ENCODE data around the gene GATA2. TPM values are rescaled to one million over a fixed set of nuclear protein-coding genes. Genes with fewer than 3 reads are reported as not detected.

Gene GATA2
- total RNA-seq, 4 donors from 2014 or later, result 5.4 to 16.0 (median 8.1) TPM

DNA sequence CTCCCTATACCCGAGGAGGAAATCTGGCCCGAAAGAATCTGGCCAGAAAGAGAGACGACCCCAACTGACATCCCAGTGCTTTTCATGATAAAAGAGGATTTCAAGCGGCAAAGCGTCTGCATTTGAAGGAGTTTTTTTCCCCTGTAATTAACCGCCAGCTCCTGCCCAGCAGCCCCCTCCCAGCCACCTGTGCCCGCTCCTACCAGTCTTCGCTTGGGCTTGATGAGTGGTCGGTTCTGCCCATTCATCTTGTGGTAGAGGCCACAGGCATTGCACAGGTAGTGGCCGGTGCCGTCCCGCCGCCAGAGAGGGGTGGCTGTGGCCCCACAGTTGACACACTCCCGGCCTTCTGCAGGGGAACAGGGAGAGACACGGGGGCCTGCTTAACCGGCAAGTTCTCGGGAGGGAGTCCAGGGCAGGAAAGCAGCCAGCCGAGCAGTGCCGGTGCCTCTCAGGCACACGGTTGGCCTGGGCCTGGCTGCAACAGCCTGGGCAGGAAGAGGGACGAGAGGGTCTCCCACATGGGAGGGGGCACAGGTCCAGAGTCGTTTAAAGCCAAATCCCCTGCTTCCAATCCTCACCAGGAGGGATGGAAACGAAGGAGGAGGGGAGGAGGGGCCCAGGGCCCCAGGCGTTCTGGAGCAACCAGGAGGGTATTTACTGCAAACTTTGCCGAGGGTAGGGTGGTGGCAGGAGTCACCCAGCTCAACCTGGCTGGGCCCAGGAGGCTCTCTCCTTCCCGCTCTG, 9.2 kb downstream of the GATA2 start:
- Histone ChIP-seq H3K4me1 (peaks cover 0 to 65% (median 28%) of the 10 kb centered on the region in 3 donors), H3K27ac (peak overlapping the region in 3 of 4 donors; percentile 45 to 63 (median 60)), H3K36me3 (no peaks in the 10 kb centered on the region), H3K27me3 (peaks cover 100% of the 10 kb centered on the region), H3K4me3 (peak overlapping the region in 1 of 2 donors; percentile 63), H3K9me3 (no peaks in the 10 kb centered on the region)
- 18 to 20% methylated on average over 12 of the region's 26 CpGs for WGBS, 2 donors (ENCODE audit: low coverage in 1 of 2)
- ATAC-seq, result no peak
- TF ChIP-seq, protein P1, sequence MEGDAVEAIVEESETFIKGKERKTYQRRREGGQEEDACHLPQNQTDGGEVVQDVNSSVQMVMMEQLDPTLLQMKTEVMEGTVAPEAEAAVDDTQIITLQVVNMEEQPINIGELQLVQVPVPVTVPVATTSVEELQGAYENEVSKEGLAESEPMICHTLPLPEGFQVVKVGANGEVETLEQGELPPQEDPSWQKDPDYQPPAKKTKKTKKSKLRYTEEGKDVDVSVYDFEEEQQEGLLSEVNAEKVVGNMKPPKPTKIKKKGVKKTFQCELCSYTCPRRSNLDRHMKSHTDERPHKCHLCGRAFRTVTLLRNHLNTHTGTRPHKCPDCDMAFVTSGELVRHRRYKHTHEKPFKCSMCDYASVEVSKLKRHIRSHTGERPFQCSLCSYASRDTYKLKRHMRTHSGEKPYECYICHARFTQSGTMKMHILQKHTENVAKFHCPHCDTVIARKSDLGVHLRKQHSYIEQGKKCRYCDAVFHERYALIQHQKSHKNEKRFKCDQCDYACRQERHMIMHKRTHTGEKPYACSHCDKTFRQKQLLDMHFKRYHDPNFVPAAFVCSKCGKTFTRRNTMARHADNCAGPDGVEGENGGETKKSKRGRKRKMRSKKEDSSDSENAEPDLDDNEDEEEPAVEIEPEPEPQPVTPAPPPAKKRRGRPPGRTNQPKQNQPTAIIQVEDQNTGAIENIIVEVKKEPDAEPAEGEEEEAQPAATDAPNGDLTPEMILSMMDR (IDR thresholded peaks at IDR 0.05), result no peak
- TF ChIP-seq POLR2AphosphoS5 (IDR thresholded peaks at IDR 0.05), result no peak
- no peak for TF ChIP-seq POLR2A (IDR thresholded peaks at IDR 0.05)

DNA sequence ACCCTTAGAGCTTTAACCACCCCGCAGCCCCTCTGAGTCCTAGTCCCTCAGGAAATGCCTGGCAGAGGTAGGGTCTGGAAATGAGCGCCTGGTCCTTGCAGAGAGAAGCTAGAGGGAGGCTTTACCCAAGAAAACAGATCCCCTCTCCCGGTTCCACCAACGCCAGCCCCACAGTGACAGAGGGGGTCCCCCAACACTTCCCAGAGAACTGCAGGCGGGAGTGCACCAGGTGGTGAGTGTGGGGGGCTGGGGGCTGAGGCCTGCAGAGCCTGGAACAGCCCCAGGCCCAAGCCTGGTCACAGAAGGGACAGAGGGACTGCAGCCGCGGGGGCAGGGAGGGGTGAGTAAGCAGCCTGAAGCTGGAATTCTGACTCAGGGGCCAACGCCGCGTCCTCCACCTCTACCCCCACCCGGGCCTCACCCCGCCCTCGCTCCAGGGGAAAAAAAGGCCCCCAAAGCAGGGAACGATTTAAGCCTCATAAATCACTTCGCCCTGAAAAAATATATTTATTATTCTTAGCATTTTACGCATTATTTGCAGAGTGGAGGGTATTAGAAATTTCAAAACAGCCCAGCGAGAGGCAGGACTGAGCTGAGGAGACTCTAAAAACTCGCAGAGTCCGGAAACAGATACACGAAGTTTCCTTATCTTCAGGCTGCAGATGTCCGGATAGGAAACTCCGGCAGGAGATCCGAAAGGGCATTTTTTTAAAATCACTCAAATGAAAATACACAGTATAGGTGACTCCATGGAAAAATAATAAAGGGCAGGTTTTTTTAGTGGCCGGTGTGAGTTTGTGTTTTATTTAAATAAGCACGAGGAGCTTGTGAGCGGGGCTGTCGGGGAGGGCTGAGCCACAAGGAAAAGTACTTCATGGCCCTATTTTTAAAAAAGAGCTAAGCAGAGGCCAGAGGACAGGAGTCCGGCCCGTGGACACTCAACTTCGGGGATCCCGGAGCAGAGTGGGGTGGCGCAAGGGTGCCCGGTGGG, 10.0 kb downstream of the GATA2 start:
- peaks cover 100% of the 10 kb centered on the region for H3K27me3 ChIP-seq
- WGBS, 2 donors (ENCODE audit: low coverage in 1 of 2), result 5 to 9% methylated on average over 22 to 24 of the region's 33 CpGs
- H3K9me3 ChIP-seq, result no peaks in the 10 kb centered on the region
- H3K36me3 ChIP-seq, result no peaks in the 10 kb centered on the region
- peak overlapping the region in 1 of 2 donors; percentile 63 for H3K4me3 ChIP-seq
- peaks cover 0 to 56% (median 19%) of the 10 kb centered on the region in 3 donors for H3K4me1 ChIP-seq
- peak; percentile 42 for ATAC-seq
- peak overlapping the region in 3 of 4 donors; percentile 45 to 63 (median 60) for H3K27ac ChIP-seq
- TF ChIP-seq, protein P1 (IDR thresholded peaks at IDR 0.05), result no peak
- TF ChIP-seq POLR2AphosphoS5 (IDR thresholded peaks at IDR 0.05), result peak; percentile 24

DNA sequence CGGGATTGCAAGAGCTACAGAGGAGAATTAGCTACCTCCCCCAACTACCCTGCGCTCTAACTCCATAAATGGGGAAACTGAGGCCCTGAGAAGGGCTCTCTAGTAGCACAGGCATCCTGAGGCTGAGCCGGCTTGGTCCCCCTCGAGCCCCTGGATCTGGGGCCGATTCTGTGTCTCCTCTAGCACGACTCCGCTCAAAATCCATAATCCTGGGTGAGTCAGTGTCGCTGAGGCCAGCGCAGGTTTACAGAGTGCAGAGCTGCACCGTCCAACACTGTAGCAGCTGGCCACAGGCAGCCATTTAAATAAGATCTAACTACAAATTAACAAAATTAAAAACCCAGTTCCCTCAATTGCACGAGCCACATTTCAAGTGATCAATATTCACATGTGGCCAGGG, 10.8 kb downstream of the GATA2 start:
- Histone ChIP-seq H3K9me3 (no peaks in the 10 kb centered on the region), H3K36me3 (no peaks in the 10 kb centered on the region), H3K4me1 (peaks cover 0 to 48% (median 12%) of the 10 kb centered on the region in 3 donors), H3K27ac (peak overlapping the region in 3 of 4 donors; percentile 2 to 51 (median 48)), H3K27me3 (peaks cover 100% of the 10 kb centered on the region), H3K4me3 (peak overlapping the region in 1 of 2 donors; percentile 11)
- TF ChIP-seq, protein P1 (IDR thresholded peaks at IDR 0.05), result no peak
- no peak for TF ChIP-seq EP300 (IDR thresholded peaks at IDR 0.05)
- no peak for TF ChIP-seq POLR2AphosphoS5 (IDR thresholded peaks at IDR 0.05)
- TF ChIP-seq POLR2A (IDR thresholded peaks at IDR 0.05), result no peak
- 0% methylated on average over 3 to 4 of the region's 11 CpGs for WGBS, 2 donors (ENCODE audit: low coverage in 1 of 2)
- ATAC-seq, result no peak

DNA sequence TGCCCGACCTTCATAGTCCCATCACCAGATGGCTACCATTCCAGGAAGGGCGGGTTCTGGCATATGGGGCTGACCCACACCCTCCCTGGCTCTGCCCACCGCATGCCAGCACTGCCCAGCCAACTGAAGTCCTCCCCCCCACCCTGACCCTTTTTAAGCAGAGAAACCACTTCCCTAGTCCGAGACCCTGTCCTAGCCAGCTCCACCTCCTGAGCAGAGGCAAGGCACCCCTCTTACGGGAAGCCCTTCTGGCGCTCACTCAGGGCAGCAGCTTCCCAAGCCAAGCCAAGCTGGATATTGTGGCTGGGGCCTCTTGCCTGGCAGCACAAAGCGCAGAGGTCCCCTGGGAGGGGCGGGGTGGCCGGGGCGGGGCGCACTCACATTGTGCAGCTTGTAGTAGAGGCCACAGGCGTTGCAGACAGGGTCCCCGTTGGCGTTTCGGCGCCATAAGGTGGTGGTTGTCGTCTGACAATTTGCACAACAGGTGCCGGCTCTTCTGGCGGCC, 11.5 kb downstream of the GATA2 start:
- peak overlapping the region in 1 of 2 donors; percentile 11 for H3K4me3 ChIP-seq
- peaks cover 100% of the 10 kb centered on the region for H3K27me3 ChIP-seq
- 0 to 48% methylated on average over 2 to 4 of the region's 19 CpGs for WGBS, 2 donors (ENCODE audit: low coverage in 1 of 2)
- H3K36me3 ChIP-seq, result no peaks in the 10 kb centered on the region
- TF ChIP-seq POLR2A (IDR thresholded peaks at IDR 0.05) (no peak), EP300 (IDR thresholded peaks at IDR 0.05) (no peak), POLR2AphosphoS5 (IDR thresholded peaks at IDR 0.05) (no peak)
- TF ChIP-seq, protein P1 (IDR thresholded peaks at IDR 0.05), result no peak
- H3K27ac ChIP-seq, result peak overlapping the region in 1 of 4 donors; percentile 37
- no peaks in the 10 kb centered on the region for H3K9me3 ChIP-seq
- H3K4me1 ChIP-seq, result peaks cover 0 to 41% (median 5%) of the 10 kb centered on the region in 3 donors
- peak; percentile 34 for ATAC-seq

All from gastroesophageal sphincter (tissue), 4 donors.